OCI-M2 (cell line): ENCODE measurements around the gene ELAVL2.

Source experiments
- DNase-seq: peaks from one replicate; lab custom pipeline; 2025; ENCODE audit not compliant: unreplicated experiment; lab: John Stamatoyannopoulos, UW

Gene ELAVL2

DNA sequence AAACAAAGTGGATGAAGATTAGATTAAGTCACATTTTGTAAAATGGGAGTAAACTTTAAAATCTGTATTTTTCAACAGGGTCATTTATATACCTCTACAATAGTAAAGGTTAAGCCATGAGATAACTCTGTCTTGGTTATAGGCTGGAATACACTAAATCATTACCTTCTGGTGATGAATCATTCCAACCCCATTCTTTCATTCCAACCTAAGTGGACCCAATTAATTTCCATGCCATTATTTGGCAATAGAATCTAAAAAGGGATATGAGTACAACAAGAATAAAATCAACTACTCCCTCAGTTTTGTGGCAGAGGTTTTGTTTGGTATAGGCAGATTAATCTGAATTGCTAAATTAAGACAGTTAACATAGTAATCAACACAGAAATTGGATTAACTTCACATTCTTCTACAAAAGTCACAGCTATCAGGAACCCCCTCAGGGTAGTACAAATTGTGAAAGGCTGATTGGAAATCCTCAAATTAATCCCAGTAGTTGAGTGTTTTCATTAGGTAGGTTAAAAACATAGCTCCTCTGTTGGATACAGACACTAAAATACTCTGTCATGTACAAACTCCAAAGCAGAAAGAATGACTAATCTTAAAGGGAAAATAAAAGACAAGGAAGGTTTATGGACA is 54.2 kb downstream of the ELAVL2 start:
- no peak for DNase-seq

DNA sequence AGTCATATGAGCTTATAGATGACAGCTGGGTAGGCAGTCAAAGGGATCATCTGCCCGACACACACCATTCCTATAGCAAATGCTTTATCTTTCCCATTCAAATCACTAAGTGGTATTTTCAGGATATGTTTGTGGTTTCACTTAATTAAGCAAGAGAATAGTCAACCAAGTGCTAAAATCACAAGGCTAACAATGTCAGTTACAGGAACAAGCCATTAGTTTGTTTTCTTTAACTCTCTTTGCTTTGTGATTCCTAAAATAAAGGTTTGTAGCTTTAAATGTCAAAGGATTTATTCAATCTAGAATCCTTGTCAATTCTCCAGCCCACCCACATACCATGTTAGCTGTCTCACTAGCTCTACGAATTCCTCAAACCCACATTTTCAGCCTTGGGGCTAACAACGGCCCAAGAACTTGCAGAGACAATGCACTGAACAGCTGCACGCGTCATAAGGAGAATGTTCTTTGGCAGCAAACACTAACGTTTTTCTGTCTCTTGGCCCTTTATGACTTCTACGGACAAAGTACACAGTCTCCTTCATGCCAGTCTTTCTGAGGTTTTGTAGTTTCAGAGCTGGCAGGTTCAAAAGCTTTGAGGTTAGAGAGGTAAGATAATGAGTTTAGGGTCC is 56.6 kb downstream of the ELAVL2 start:
- DNase-seq = no peak

DNA sequence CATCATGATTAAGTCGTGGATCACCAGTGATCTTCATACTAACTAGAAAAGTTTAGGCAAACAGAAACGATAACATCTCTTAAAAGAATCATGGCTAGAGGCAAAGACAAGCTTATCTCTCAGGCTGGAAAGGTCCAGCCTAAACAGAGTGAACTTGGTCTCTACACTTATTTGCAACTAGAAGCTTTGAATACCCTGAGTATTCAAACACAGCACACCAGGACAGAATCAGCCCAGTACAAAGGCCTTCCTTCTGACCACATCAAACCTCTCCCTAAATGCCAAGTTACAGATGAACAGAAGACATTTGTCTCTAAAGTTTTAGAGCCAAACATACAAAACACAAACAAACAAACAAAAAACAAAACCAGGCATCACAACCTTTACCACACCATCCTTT is 57.2 kb downstream of the ELAVL2 start:
- DNase-seq = no peak

- no peak for DNase-seq
Measured at GRCh38 chr9:23766613-23767012, 59.4 kb downstream of the ELAVL2 start.

DNA sequence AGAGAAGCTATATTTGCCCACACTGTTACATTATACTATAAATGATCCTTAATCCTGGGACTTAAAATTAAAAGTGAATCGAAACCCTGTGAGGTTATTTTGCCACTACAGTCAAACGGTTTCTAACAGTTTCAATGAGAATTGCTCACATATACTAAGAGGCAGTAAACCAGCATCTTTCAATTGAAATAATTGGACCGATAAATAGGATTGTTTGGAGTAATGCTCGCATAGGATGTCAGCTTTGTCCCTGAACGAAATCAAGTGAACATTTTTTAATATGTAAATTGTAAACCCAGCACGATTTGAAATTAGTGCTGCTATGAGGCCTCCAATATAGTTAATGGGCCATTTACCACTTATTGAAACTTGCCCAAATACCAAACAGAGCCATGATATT is 60.5 kb downstream of the ELAVL2 start:
- no peak for DNase-seq

DNA sequence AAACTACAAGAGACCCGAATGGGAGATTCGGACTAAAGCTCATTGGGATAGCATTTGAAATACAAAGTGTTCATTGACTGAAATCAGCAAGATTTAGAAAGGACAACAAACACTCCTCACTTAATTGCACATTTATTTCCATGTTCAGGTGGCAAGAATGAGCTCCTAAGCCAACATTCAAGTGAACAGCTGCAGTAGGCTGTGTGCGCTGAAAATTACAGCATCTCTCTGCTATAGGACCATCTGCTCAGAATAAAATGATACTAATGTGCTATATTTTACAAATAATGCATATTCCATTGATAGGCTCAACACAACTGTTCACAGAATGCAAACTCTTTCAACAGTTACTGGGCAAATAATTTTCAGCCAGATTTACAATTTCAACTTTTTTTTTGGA is 61.8 kb downstream of the ELAVL2 start:
- DNase-seq = no peak

DNA sequence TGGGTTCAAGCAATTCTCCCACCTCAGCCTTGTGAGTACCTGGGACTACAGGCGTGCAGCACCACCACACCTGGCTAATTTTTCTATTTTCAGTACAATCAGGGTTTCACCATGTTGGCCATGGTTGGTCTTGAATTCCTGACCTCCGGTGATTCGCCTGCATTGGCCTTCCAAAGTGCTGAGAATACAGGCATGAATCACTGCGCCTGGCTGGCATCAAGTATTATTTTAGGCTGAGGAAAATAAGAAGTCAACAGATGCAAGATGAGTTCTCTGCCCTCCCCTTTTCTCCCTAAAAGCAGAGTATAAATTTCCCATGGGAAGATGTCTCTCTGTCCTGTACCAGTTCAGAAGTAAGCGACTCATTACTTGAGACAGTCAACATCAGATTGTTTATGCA is 71.5 kb downstream of the ELAVL2 start:
- DNase-seq = no peak

- no peak for DNase-seq
Measured at GRCh38 chr9:23752859-23753258, 73.2 kb downstream of the ELAVL2 start.

DNA sequence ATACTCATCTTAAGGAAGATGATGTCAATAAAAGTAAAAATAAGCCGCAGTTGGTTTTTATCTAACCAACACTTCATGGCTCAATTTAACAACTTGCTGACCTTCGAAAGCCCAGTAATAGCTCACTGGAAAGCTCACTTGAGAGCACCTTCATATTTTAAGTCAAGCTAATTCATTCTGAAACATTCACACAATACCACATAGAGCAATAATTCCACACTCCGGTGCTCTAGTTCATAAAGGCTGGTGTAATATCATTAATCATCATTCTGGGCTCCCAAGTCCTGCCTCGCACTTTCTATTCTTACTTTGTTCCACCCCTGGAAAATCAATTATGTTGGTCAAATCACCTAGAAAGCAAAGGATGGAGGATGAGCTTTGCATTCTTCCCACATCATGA is 74.4 kb downstream of the ELAVL2 start:
- no peak for DNase-seq

- no peak for DNase-seq
Measured at GRCh38 chr9:23750808-23751207, 75.2 kb downstream of the ELAVL2 start.

- no peak for DNase-seq
Measured at GRCh38 chr9:23747088-23748075, 78.7 kb downstream of the ELAVL2 start.

DNA sequence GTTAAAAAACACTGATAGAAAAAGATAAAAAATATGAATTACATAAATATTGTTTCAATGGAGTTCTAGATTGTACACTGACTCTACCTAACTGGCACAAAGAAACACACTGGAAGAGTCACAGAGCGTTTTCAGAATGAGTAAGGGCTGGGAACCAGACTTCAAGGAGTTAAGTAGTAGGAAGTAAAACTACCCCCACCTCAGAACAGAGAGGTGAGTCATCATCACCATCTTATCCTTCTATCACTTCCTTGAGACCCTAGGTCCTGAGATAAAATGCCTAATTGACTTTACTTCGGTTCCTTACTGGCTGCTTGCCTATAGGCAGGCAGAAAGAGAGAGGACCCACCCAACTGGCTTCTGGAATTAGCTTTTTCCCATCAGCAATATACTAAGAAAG is 79.7 kb downstream of the ELAVL2 start:
- DNase-seq = no peak

DNA sequence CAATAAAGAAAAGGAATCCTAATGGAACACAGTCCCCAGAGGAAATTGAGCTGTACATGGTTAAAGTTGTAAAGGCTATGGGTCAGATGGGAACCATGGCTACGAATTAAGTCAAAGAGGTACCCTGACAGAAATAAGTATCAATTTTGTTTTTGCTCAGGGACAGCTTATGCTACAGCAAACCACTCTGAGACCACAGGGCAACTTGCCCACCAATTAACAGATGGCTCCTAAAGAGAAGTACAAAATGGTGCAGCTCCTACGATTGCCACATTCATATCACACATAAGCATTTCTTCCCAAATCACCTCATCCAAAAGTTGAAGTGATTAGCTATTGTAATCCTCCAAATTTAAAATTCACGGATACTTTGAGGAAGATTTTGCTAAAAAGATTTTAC is 83.0 kb downstream of the ELAVL2 start:
- no peak for DNase-seq

DNA sequence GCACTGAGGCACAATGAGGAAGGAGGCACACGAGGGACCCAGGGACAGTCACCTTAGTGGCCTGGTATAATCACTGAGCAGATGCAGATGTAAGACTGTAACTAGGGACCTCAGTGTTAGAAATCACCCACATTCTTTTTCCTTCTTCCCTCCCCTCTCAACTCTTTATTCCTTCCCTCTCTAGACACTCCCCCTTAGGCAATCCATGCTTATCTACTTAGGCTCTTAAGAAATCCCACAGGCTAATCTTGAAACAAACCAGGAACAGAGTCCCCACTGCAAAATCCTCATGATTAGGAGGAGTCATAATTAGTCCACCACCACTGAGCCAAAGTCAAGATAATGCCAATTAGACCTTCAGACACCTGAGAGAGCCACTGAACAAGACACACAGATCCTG is 84.7 kb downstream of the ELAVL2 start:
- no peak for DNase-seq

DNA sequence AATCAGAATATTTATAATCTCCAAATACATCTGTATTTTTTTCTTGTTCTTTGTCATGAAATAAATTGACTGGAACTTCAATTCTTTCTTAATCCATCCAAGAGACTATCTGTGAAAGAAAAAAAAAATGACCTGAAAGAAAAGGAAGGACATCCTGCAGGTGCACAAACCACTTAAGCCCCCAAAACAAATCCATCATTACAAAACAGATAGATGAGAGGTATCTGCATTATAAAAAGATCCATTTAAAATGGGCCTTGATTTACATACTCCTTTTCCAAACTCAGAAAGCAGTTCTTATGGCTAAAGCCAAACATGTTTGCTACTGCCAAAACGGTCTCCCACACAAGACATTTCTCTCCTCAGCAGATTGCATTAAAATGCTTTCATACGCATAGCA is 85.5 kb downstream of the ELAVL2 start:
- DNase-seq = no peak

DNA sequence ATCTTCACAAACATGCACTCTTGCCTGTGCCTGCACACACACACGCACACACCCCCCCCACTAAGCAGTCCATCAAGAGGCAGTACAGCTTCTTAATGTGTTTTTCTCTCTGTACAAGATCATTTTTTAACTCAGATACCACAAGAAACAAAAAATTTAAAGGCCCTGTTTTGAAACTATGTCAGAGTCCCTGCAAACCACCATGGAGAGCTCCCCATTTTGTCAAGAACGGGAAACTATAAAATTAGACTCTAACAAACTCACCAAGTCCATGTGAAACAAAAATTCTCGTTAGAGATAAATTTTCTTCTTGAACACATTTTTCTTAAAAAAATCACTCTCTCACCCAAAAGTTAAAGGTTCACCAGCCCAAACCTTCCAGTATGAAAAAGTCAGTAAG is 86.3 kb downstream of the ELAVL2 start:
- no peak for DNase-seq

DNA sequence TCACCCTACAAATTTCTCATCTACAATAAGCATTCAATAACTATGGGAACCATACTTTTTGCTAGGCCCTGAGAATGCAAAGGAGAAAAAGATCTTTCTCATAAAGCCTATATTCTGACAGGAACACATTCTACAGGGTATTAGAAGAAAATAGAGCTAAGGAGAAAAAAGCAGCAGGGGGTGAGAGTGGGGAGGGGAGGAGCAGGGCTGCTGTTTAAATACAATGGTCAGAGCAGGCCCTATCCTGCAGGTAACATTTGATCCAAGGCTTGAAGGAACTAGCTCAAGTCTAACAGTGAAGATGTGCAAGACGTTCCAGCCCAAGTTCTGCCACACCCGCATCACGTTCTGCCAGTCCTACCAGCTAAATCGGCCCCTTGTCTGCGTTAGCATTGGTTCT is 89.7 kb downstream of the ELAVL2 start:
- no peak for DNase-seq

DNA sequence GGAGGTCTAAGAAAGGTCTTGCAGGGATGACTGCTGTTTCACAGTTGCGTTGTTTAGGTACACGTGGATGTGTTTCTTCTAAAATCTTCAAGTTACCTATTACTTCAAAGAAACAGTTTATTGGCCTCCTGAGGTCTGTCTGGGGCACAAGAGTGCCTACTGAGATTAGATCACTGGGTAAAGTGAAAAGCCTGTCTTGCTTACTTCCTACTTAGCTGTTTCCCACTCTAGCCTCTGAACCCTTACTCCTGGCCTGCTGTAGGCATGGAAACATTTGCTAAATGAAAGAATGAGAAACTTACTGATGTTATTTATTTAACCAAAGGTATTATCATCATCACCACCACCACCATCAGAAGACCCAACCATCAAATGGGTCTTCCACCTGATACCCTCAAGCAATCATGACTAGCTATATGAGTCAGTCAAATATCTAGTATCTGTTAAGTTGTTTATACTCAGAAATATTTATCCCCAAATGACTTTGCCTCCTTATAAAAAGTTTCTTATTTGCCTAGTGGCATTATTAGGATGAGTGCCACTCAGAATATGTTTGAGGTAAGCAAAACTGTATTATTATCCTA is 92.5 kb downstream of the ELAVL2 start:
- no peak for DNase-seq

DNA sequence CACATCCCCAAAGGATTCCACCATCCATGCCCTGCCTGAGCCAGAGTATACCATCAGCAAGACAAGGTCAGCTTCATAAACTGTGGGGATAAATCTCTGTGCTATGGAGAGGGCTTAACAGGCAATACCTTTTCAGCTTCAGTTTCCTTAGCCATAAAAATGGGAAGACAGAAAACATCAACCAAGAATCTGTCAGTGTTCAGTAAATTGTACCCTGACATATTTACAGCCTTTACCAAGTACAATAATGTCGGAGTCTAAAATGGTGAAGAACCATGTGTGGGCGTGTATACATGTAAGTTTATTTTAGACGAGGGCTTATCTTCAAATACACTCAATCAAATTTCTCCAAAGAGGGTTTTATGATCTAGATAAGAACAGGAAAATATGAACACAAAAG is 94.7 kb downstream of the ELAVL2 start:
- DNase-seq = no peak

GRCh38 chr9:23730364-23730763 is 95.7 kb downstream of the ELAVL2 start:
- no peak for DNase-seq

DNA sequence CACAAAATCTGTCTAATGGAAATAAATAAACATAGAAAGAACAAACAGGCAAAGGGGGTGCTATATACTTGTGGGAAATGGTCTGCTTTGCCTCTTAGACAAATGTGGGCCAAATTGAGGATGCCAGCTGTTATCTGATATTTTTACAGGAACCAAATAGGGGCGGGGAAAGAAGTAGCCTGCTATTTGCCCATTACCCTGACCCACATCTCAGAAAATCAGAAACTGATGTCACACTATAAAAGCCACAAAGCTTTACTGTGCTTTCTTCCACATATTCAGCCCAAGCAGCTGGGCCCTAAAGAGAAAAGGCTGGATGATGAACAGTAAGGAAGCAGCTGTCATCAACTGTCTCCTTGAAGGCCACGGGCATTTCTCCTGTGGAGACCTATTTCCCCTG is 97.3 kb downstream of the ELAVL2 start:
- DNase-seq = no peak
